ENCODE results near the gene CREB5. TPM values are rescaled to one million over a fixed set of nuclear protein-coding genes. Genes with fewer than 3 reads are reported as not detected.

The CREB5 gene
- total RNA-seq, 1 donor from 2014 or later = 13.6 TPM

- no peak for TF ChIP-seq CTCF (IDR thresholded peaks at IDR 0.05; ENCODE audit: unreplicated experiment)
- H3K4me1 Mint-ChIP-seq = peaks cover 26% of the 10 kb centered on the region
- no peaks in the 10 kb centered on the region for H3K9me3 Mint-ChIP-seq
- DNase-seq (ENCODE audit: low spot score in 2 of 2, unreplicated experiment in 2 of 2) = no peak
- H3K4me3 Mint-ChIP-seq = no peak overlapping the region
- H3K27ac Mint-ChIP-seq = peak overlapping the region; percentile 77
- H3K27me3 Mint-ChIP-seq (ENCODE audit: low read depth) = no peaks in the 10 kb centered on the region
- no peaks in the 10 kb centered on the region for H3K36me3 Mint-ChIP-seq
These were observed 266.2 kb downstream of the CREB5 start for GRCh38 chr7:28678431-28678965.

DNA sequence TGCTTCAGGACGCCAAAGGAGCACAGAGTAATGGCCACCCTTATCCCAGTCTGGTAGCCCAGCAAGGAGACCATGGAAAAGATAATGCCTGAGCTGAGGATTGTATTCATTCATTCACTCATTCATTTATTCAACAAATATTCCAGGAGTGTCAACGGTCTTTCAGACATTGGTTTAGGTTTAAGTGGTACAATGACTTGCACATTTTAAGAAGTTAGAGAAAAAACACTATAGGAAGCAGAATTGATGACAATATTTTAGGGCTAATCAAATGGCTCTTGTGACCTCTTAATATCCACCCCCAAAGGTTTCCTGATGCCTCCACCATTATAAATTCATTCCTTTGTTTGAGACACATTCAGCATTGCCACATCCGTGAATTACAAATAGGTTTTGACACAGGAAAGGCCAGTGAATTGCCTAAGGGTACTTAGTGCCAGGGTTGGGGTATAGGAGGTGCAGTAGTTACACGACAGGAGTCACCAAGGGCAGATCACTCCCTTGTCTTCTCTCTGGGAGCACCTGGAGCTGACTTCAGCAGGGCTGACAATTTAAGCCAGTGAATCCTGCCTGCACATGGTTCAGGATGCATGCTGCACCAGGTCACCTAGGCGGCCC, 269.5 kb downstream of the CREB5 start:
- Mint-ChIP-seq H3K4me1 (peaks cover 17% of the 10 kb centered on the region), H3K4me3 (no peak overlapping the region), H3K27me3 (ENCODE audit: low read depth) (no peaks in the 10 kb centered on the region), H3K36me3 (no peaks in the 10 kb centered on the region), H3K9me3 (no peaks in the 10 kb centered on the region), H3K27ac (no peak overlapping the region)
- no peak for DNase-seq (ENCODE audit: low spot score in 2 of 2, unreplicated experiment in 2 of 2)
- TF ChIP-seq CTCF (IDR thresholded peaks at IDR 0.05; ENCODE audit: unreplicated experiment) = no peak

GRCh38 chr7:28682801-28683200, 270.5 kb downstream of the CREB5 start:
- Mint-ChIP-seq H3K9me3 (no peaks in the 10 kb centered on the region), H3K4me3 (no peak overlapping the region), H3K27ac (no peak overlapping the region), H3K4me1 (peaks cover 17% of the 10 kb centered on the region), H3K36me3 (no peaks in the 10 kb centered on the region), H3K27me3 (ENCODE audit: low read depth) (no peaks in the 10 kb centered on the region)
- DNase-seq (ENCODE audit: low spot score in 2 of 2, unreplicated experiment in 2 of 2) = no peak
- TF ChIP-seq CTCF (IDR thresholded peaks at IDR 0.05; ENCODE audit: unreplicated experiment) = no peak

DNA sequence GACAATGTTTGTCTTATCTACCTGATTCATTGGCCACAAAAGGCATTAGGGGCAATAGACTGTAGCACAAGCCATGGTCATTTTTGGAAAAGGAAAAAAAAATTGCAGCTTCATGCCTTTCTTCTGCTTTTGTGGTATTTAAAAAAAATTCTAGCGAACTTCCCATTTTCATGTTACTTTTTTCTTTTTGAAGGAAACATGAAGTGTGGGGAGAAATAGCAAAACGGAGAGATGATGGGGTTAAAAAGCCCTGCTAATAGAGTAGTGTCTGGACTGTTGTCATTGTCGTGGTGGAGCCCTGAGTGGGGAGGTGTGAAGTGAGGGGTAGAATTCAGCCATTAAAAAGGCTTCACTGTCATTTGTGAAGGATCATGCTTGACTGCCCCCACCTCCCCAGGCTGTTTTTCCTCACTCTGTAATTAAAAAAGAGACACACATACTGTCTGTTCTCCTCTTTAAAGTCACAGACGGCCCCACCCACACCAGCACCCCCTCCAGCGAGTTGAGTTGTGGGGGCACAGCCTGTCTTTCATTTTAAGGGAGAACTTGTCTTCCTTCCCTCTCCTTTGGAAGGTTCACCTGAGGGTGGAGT, 272.4 kb downstream of the CREB5 start:
- no peak for DNase-seq (ENCODE audit: low spot score in 2 of 2, unreplicated experiment in 2 of 2)
- Mint-ChIP-seq H3K9me3 (no peaks in the 10 kb centered on the region), H3K4me1 (peaks cover 2% of the 10 kb centered on the region), H3K36me3 (no peaks in the 10 kb centered on the region), H3K27me3 (ENCODE audit: low read depth) (no peaks in the 10 kb centered on the region), H3K4me3 (no peak overlapping the region), H3K27ac (peak overlapping the region; percentile 64)
- no peak for TF ChIP-seq CTCF (IDR thresholded peaks at IDR 0.05; ENCODE audit: unreplicated experiment)

GRCh38 chr7:28685242-28685643, 272.9 kb downstream of the CREB5 start:
- no peak for DNase-seq (ENCODE audit: low spot score in 2 of 2, unreplicated experiment in 2 of 2)
- H3K9me3 Mint-ChIP-seq = no peaks in the 10 kb centered on the region
- H3K4me1 Mint-ChIP-seq = peaks cover 2% of the 10 kb centered on the region
- no peak overlapping the region for H3K27ac Mint-ChIP-seq
- H3K27me3 Mint-ChIP-seq (ENCODE audit: low read depth) = no peaks in the 10 kb centered on the region
- H3K4me3 Mint-ChIP-seq = no peak overlapping the region
- H3K36me3 Mint-ChIP-seq = no peaks in the 10 kb centered on the region
- no peak for TF ChIP-seq CTCF (IDR thresholded peaks at IDR 0.05; ENCODE audit: unreplicated experiment)

Data from mesothelial cell of epicardium (in vitro differentiated cells).